HG02884 (cell line): ENCODE measurements around the gene PYGO2.
A peak's percentile ranks its signal among the peaks of the same experiment; 100 is the strongest.

ENCODE experiments used
- ATAC-seq: cut with Tn5 transposase; IDR thresholded peaks from one replicate; pipeline ENCODE4 v1.9.1; 2021; ENCODE audit warnings: mild to moderate bottlenecking, moderate library complexity; ENCODE audit not compliant: unreplicated experiment

The PYGO2 gene

DNA sequence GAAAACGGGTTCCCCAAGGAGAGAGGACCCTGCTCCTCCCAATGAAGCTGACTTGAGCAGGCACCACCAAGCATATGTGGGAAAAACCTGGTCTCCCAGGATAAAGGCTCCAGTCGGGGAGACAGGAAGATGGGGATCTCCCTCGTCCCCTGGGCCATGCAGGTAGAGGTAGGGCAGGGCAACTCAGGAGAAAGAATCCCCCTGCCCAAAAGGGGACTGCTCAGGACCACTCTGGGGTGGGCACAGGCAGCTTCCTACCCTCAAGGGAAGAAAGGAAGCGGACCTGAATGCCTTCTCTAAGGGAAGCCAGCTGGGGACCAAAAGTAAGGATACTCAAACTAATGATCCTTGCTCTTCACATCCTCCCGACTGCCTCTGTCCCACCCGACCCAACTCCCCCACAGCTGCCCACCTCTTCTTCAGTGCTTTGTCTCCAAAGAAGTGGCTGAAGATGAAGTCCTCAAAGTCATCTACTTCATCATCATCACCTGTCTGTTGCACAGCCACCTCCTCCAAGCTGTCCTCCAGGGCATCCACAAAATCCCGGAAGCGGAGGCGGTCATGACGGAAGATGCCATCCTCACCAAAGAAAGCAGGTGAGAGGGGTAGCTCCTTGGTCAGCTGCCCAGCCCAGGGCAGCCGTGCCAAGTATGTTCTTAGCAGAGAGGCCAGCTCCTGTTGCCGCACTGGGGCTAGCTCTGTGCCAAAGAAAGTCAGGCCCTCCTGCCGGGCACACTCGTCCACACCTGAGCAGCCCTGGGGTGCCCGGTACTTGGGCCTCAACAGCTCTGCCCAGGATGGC lies 16.2 kb downstream of the PYGO2 start:
- no peak for ATAC-seq

DNA sequence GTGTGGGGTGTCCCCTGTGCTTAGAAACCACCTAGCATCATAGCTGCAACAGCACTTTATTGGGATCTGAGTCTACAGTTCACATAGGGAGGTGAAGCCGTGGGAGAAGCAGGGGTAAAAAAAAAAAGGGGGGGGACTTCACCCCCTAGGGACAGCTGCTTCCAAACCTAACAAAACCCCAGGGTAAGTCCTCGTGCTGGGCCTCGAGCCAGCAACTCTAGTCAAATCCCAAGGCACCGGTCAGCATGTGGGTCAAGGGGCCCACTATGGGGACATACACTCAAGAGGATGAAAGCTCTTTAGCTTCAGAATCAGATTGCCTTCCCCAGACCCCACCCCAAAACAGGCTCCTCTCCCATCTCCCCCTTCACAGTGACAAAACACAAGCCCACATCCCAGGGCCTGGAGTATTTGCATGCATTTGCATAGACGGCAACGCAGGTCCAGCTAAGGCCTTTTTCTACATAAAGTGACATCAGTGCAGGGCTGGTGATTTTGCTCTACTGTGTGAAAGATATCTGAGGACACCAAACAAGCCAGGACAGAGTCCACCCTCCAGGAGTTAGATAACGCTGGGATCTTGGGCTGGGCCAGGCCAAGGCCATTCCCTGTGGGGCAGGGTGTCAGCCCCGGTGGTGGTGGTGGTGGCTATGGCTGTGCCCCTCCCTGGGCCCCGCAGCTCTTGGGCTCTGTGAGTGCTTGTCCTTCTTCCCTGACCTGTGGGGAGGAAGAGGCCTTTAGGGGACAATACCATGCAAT lies 17.0 kb downstream of the PYGO2 start:
- no peak for ATAC-seq

DNA sequence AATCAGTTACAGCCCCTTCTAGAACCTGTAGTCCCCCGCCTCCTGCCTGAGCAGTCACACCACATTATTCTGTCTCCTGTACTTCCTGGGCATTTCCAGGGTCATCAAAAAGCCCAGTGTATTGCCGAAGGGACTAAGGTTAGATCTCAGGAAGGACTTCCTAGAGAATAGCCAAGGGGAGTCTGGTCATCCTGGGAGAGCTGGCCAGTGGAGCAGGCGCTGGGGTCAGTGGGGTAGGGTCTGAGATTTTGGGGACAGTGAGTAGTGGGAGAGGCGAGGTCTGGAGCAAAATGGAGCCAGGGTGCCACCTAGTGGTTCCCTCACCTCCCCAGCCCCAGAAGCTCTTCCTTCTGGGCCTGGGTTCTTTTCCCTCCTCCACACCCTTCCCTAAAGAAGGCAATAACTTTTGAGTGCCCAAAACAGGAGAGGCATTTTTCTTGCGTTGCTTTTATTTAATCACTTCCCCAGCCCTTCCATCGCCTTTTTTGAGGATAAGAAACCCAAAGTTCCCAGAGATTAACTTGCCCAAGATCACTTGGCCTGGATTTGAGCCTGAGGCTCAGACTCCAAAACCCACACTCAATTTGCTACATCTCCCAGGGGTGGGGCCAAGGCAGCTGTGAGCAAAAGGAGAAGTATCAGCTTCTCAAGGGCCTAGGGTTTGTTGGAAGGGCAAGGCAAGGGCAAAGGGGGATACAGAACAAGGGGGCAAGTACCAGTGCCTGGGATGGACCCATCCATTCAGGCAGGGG lies 17.8 kb downstream of the PYGO2 start:
- ATAC-seq: no peak

DNA sequence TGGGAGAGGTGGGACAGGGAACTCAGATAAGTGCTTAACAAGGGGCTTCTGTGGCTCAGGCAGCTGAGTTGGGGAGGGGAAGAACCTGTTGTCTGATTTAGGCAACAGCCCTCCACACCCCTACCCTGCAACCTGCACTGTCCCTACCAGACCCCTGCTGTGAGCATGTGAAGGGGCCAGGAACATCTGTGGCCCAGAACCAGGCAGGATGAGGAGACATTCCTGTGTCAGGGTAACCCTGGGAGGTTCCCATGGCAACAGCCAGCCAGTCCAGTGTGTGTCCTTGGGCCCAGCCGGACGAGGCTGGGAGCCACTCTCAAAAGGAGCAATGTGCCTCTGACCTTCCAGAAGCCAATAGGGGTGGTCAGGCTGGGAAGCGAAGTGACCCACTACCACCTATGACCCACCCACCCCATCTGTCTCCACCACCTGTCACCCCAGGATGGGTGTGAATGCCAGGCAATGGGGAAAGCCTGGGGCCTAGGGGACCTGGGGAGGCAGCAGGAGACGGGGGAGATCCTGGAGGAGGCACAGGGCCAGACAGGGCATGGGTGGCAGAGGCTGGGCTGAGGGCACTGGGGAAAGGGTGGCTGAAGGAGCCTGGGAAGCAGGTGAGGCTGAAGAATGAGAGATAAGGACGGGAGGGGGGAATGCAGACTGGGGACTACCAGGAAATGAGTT lies 20.1 kb downstream of the PYGO2 start:
- no peak for ATAC-seq

DNA sequence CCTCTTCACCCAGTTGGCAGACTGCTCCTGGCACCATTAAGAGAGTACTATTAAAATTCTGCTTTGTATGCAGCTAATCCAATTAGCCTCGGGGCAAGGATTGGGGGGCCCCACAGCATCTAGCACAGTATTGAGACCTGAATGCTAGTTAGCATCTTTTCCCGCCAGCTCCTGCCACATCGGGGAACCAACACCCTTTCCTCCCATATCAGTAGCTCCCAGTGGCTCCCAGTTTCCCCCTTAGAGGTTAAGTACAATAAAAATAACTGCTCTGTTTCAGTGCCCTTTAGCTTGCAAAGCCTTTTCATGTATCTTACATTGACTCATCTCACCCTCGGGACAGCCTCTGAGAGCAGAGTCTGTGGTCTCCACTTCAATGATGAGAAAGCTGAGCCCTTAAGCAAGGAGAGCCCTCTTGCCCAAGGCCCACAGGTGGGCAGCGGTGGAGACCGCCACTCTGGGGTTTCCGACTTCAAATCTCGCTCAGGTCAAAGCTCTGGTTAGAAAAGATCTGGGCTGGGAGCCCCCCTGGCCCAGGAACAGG lies 20.9 kb downstream of the PYGO2 start:
- ATAC-seq: no peak

DNA sequence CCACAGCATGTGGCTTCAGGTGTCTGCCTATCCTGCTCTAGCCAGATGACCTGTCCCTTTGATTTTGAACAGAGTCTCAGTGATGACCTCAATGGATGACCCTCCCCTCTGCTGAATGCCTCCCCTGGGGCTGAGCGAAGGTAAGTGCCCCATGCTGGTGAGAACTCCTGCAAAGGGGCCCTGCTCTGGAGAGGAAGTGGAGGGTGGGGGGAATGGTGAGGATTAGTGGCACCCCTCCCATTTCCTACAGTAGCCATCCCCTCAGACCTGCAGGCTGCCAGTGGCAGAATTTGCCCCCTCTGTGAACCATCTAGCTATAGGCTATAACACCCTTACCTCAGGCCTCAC lies 21.4 kb downstream of the PYGO2 start:
- no peak for ATAC-seq

DNA sequence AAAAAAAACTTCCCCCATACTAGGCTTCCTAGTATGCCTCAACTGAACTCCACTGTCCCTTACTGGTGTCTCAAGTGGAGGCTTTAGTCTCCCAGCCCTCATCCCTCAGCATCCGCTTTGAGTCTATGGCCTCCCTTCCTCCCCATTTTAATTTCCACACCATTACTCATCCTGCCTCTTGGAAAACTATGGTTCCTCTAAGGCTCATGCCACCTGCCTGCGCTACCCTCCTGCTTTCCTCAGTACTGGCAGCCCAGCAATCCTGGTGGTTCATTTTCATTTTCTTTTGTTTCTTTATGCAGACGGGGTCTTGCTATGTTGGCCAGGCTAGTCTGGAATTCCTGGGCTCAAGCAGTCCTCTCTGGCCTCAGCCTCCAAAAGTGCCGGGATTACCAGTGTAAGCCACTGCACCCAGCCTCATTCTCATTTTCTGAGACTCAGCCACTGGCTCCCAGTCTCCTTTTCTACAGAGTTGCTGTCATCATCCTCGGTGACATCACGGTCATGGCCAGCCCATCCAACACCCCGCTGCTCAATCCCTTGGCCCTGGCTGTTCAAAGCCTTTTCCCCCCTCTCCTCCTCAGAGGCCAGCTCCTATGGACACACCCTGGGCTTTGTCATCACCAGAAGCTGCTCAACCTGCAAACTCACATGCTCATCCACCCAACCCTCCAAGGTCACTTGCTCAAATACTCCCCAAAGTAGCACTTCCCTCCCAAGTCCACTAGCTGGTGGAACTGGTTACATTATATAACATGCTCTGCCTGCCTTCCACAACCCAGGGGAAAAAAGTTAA lies 22.8 kb downstream of the PYGO2 start:
- ATAC-seq: no peak

DNA sequence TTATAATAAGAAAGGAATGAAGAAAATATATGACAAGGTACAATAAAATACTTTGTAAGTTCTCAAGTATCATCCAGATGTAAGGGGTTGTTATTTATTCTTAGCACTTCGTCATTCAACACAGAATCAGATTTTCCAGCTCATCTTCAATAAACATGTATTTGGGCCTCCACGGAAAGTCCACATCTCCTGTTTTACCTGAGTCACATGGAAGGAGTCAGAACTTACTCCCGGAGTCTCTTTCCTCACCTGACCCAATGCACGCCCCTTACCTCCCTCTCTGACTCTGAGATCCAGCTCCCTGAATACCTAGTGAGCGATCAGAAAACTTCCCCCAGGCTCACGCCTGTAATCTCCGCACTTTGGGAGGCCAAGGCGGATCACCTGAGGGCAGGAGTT lies 23.6 kb downstream of the PYGO2 start:
- ATAC-seq: no peak

DNA sequence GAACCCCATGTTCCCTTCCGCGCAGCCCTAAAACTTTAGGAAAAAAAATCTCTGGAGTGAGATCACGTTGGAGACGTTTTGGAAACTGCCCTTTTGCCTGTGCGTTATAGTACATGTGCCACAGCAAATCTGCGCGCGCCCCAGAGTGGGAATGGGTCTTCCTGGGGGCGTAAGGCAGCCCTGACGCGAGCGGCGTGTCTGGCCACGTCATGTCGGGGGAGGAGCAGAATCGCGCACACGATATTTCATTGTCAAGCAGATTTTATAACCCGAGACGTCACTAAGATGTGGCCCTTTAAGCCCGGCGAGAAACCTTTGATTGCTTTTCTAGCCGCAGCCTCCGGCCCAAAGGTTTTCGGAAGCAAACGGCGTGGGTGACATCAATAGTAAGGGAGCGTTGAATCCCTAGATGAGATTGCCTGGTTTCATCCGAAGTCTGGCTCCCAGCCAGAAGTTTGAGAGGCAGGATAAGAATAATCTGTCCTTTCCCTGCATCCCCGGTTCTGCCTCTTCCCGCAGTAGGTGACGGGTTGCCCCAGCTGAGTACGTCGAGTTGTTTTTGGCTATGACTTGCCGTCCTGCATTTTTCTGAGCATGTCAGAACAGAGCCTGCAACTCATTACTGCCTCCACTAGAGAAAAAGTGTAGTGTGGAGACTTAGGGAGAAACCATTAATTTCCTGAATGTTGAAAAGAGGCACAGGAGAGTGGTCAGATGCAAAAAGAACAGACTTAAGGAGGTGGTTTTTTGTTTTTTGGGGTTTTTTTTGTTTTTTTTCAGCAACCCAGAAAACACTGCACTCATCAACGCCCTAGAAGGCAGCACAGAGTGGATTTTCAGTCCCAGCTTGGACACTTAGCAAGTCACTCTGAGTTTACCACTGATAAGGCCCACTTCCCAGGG lies 24.2 kb downstream of the PYGO2 start:
- ATAC-seq: peak; percentile 56

DNA sequence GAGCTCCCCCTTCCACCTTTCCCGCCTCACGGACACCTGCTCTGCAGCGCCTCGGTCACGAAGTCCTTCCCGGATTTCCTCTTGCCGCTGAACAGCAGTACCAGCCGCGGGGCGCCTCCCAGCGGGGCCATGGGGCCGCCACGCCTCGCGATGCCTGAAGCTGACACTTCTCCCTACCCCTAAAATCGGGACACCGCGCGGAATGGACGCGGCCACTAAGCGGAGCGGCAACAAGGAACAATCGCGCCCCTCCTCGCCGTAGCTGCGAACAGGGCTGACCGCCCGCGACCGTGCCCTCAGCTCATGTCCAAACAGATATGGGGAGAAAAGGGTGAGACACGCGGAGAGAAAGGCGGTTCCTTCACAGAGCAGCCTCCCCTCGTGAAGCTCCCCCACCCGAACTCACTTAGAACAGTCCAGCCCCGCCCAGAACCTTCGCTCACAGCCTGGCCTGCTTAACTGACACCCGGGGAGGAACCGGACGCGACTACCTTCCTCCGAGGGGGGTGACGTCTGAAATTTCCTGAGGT lies 25.0 kb downstream of the PYGO2 start, which contains the start of gene PMVK:
Gene PMVK, minus strand, starts transcription at position 165 of the 530 bp plus-strand sequence. Its CDS starts 34 bp downstream, at position 131.
- ATAC-seq: peak; percentile 62

DNA sequence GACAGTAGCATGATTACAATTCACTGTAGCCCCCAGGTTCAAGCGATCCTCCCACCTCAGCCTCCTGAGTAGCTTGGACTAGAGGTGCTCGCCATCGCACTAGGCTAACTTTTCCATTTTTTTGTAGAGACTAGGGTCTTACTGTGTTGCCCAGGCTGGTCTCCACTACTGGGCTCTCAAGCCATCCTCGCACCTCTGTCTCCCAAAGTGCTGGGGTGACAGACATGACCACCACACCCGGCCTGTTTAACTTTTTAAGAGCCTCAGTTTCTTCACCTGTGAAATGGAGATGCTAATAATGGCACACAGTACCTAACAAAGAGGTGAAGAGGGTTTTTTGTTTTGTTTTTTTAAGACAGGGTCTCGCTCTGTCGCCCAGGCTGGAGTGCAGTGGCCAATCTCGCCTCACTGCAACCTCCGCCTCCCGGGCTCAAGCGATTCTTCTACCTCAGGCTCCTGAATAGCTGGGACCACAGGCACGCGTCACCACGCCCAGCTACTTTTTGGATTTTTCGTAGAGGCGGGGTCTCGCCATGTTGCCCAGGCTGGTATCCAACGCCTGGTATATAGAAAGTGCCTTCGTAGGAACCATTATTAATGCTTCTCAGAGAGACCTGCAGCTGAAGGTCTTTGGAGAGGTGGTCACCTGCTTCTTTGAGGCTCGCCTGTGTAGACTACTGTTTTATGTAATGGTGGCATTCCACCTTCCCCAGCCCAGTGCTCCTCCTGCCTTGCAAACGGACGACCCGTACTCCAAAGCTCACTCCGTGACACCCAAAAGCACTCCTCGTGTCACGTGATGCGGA lies 25.6 kb downstream of the PYGO2 start:
- no peak for ATAC-seq

DNA sequence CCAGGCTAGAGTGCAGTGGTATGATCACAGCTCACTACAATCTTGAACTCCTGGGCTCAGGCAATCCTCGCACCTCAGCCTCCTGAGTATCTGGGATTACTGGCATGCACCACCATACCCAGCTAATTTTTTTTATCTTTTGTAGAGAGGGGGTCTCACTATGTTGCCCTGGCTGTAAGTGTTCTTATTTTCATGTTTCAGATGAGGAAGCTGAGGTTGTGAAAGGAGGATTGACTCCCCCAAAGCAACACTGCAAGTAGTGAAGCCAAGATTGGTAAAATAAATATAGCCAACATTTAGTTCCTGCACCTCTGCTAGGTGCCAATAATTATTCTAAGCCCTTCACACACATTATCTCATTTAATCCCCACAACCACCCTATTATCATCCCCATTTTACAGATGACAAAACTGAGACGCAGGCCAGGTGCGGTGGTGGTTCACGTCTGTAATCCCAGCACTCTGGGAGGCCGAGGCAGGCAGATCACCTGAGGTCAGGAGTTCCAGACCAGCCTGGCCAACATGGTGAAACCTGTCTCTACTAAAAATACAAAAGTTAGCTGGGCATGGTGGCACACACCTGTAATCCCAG lies 27.1 kb downstream of the PYGO2 start:
- no peak for ATAC-seq

DNA sequence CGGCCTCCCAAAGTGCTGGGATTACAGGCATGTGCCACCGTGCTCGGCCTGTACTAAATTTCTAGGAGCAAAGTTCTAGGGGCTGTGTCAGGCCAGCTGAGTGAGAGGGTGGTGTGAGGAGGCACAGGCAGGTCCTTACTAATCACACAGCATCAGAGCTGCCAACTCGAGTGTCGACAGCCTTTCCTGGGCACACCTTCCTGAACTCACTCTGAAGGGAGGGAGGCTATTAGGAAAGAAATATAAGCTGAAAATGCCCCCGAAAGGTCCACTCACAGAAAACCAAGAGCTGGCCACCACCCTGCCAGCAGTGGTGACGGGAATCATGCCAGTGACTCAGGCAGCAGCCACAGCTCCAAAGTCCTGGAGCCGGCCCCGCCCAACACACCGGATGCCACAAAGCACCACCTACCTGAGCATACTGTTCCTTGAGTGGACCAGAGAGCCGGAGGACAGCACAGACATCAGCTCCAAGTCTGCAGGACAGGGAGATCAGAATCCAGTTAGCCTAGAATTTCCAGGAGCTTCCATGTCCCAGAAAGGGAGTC lies 29.6 kb downstream of the PYGO2 start:
- ATAC-seq: no peak

DNA sequence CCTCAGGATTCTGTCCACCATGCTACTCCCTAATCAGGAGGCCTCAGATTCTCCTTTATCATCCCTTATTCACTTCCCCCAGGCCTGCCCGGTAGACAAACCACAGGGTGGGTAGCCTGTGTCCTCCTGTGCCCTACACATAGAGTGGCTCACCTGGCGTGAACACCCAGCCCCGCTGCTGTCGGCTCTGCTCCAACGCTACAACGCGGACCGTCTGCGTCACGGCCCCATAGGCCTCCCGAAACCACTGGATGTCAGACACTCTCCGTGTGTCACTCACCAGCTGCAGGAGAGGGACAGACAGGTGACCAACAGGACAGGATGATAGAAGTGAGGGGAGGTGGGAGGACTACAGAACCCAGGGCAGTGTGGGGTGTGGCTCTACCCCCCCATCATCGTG lies 35.4 kb downstream of the PYGO2 start:
- no peak for ATAC-seq

DNA sequence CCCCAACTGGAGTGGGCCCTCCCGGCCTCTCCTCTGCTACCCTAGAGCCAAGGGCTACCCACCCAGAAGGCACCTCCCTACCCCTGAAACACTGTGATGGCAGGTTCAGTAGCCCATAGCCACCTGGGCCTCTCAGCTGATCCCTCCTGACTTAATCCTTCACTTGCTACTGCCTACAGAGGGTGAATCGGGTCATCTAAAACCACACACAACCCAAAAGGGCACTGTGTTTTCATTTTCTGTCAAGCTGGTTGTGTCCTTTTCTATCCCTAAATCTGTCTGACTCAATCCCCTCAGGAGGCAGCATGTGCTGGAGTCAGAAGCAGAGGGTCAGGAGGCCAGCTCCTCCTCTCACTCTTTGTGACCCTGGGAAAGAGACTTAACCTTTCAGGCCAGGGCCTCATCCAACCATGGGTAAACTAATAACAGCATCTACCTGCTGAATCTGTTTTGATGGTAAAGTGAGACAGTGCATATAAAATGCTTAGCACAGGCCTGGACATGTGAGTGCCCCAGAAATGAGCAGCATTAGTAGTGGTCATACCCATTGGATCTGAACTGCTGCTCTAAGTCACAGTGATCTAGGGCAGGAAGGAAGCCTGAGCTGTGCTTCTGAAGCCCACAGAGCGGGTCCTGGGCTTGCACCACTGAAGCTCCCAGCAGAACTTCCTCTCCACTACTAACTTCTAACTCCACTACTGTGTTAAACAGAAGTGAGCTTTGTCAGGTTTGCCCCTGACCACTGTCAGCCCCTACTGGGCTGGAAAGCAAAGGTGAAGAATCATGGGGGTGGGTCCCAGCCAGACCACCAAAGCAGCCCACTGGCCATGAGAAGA lies 36.0 kb downstream of the PYGO2 start:
- no peak for ATAC-seq

DNA sequence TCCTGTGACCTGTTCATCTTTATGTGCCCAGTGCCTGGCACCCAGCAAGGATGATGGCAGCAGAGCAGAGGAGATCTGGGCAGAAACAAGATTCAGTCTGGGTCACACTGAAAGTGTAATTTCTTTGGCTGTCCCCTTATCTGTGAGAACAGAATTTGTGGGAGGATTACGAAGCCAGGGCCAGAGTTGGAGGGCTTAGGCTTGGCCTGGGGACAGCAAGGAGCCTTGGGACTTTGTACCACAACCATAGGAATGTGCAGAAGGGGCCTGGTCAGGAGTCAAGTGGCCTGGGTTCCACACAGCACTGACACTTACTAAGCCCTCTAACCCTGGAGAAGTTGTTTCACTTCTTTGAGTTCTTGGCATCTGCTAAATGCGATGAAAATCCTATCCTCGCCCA lies 37.9 kb downstream of the PYGO2 start:
- no peak for ATAC-seq
